Measurements from ENCODE around the gene FAM120AOS.

FAM120AOS gene

DNA sequence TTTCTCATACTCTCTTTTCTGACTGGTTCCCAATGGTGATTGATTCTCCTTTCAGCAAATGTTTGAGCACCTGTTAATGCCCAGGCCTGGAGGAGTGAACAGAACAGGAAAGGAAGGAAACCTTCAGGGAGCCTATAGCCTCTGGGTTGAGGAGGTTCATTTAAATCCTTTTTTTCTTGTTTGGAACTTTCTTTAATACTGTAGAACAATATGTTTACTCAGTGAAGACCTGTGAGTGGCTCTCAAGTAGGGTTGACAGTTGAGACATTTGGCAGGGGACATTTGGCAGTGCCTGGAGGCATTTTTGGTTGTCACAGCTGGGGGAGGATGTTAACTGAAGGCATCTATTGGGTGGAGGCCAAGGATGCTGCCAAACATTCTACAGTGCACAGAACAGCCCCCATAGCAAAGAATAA is 6.1 kb upstream of the FAM120AOS start:
- Histone ChIP-seq H3K36me3 (ENCODE audit: control insufficient read depth, low read length) (peaks cover 59% of the 10 kb centered on the region), H3K27ac (ENCODE audit: low read depth, low read length) (peak overlapping the region; percentile 1; the same call in 1 of the 2 replicates), H3K4me3 (ENCODE audit: low read length) (0 out of 2 replicates have a peak overlapping the region, but pooled peaks have one; percentile 1), H3K9me2 (replicated peaks; ENCODE audit: control insufficient read depth, low read length) (no peaks in the 10 kb centered on the region), H3K9me3 (ENCODE audit: control insufficient read depth, insufficient read depth, low read length) (no peaks in the 10 kb centered on the region), H4K20me1 (ENCODE audit: control insufficient read depth, insufficient read depth, low read depth, low read length) (peaks cover 17% of the 10 kb centered on the region), H3K79me2 (ENCODE audit: control insufficient read depth, low read length) (peaks cover 100% of the 10 kb centered on the region), H3F3A (ENCODE audit: control insufficient read depth, insufficient read depth) (peaks cover 34% of the 10 kb centered on the region), H3K27me3 (ENCODE audit: control insufficient read depth, low read length) (no peaks in the 10 kb centered on the region), H3K4me2 (ENCODE audit: low read length) (peak overlapping the region; percentile 33), H3K4me1 (ENCODE audit: control insufficient read depth, low read length) (peaks cover 93% of the 10 kb centered on the region)
- TF ChIP-seq, protein P1, sequence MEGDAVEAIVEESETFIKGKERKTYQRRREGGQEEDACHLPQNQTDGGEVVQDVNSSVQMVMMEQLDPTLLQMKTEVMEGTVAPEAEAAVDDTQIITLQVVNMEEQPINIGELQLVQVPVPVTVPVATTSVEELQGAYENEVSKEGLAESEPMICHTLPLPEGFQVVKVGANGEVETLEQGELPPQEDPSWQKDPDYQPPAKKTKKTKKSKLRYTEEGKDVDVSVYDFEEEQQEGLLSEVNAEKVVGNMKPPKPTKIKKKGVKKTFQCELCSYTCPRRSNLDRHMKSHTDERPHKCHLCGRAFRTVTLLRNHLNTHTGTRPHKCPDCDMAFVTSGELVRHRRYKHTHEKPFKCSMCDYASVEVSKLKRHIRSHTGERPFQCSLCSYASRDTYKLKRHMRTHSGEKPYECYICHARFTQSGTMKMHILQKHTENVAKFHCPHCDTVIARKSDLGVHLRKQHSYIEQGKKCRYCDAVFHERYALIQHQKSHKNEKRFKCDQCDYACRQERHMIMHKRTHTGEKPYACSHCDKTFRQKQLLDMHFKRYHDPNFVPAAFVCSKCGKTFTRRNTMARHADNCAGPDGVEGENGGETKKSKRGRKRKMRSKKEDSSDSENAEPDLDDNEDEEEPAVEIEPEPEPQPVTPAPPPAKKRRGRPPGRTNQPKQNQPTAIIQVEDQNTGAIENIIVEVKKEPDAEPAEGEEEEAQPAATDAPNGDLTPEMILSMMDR (IDR thresholded peaks at IDR 0.05; ENCODE audit: low read depth, low read length, poor library complexity, severe bottlenecking) = no peak
- no peak for TF ChIP-seq EZH2phosphoT487 (IDR thresholded peaks at IDR 0.05; ENCODE audit: borderline replicate concordance, low read length)

DNA sequence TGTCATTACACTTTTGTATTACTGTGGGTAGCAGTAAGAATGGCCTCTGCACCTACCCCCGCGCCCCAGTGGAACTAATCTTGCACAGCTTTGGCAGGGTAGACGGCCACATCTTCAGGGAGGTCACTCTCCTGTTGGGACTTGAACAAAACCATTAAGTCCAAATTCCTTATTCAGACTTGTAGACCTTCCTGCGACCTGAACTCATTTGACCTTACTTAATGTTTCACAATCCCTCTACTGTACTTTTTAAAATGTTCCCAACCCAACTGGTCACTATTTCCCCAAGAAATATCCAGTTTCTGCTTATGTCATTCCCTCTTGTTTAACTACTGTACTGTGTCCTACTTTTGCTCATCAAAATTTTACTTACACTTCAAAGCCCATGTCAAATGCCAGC is 5.3 kb upstream of the FAM120AOS start:
- H3K4me1 ChIP-seq (ENCODE audit: control insufficient read depth, low read length) = peaks cover 92% of the 10 kb centered on the region
- peak overlapping the region; percentile 33 for H3K4me2 ChIP-seq (ENCODE audit: low read length)
- no peak overlapping the region for H3K4me3 ChIP-seq (ENCODE audit: low read length)
- H3K27ac ChIP-seq (ENCODE audit: low read depth, low read length) = no peak overlapping the region
- TF ChIP-seq EZH2phosphoT487 (IDR thresholded peaks at IDR 0.05; ENCODE audit: borderline replicate concordance, low read length) = no peak
- TF ChIP-seq, protein P1 (IDR thresholded peaks at IDR 0.05; ENCODE audit: low read depth, low read length, poor library complexity, severe bottlenecking) = no peak
- H4K20me1 ChIP-seq (ENCODE audit: control insufficient read depth, insufficient read depth, low read depth, low read length) = peaks cover 24% of the 10 kb centered on the region
- no peaks in the 10 kb centered on the region for H3K27me3 ChIP-seq (ENCODE audit: control insufficient read depth, low read length)
- H3K9me3 ChIP-seq (ENCODE audit: control insufficient read depth, insufficient read depth, low read length) = no peaks in the 10 kb centered on the region
- peaks cover 27% of the 10 kb centered on the region for H3F3A ChIP-seq (ENCODE audit: control insufficient read depth, insufficient read depth)
- no peaks in the 10 kb centered on the region for H3K9me2 ChIP-seq (replicated peaks; ENCODE audit: control insufficient read depth, low read length)
- peaks cover 66% of the 10 kb centered on the region for H3K36me3 ChIP-seq (ENCODE audit: control insufficient read depth, low read length)
- H3K79me2 ChIP-seq (ENCODE audit: control insufficient read depth, low read length) = peaks cover 100% of the 10 kb centered on the region

DNA sequence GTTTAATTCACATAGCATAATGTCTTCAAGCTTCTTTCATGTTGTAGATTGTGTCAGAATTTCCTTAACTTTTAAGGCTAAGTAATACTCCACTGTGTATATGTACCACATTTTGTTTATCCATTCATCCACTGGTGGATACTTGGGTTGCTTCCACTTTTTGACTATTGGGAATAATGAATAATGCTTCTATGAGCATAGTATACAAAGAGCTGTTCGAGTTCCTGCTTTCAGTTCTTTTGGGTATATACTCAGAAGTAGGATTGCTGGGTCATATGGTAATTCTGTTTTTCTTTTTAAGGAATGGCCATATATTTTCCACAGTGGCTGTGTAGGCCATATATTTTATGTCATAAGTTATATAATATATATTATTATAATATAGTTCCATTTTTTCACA is 3.6 kb upstream of the FAM120AOS start:
- H3K4me1 ChIP-seq (ENCODE audit: control insufficient read depth, low read length) = peaks cover 75% of the 10 kb centered on the region
- no peak overlapping the region; the same call in 1 of the 2 replicates for H3K4me3 ChIP-seq (ENCODE audit: low read length)
- H3K9me3 ChIP-seq (ENCODE audit: control insufficient read depth, insufficient read depth, low read length) = no peaks in the 10 kb centered on the region
- H3K79me2 ChIP-seq (ENCODE audit: control insufficient read depth, low read length) = peaks cover 100% of the 10 kb centered on the region
- no peak for TF ChIP-seq EZH2phosphoT487 (IDR thresholded peaks at IDR 0.05; ENCODE audit: borderline replicate concordance, low read length)
- TF ChIP-seq, protein P1 (IDR thresholded peaks at IDR 0.05; ENCODE audit: low read depth, low read length, poor library complexity, severe bottlenecking) = no peak
- H3F3A ChIP-seq (ENCODE audit: control insufficient read depth, insufficient read depth) = peaks cover 22% of the 10 kb centered on the region
- peaks cover 25% of the 10 kb centered on the region for H4K20me1 ChIP-seq (ENCODE audit: control insufficient read depth, insufficient read depth, low read depth, low read length)
- H3K36me3 ChIP-seq (ENCODE audit: control insufficient read depth, low read length) = peaks cover 76% of the 10 kb centered on the region
- peak overlapping the region; percentile 47 for H3K4me2 ChIP-seq (ENCODE audit: low read length)
- H3K9me2 ChIP-seq (replicated peaks; ENCODE audit: control insufficient read depth, low read length) = no peaks in the 10 kb centered on the region
- H3K27me3 ChIP-seq (ENCODE audit: control insufficient read depth, low read length) = no peaks in the 10 kb centered on the region
- H3K27ac ChIP-seq (ENCODE audit: low read depth, low read length) = no peak overlapping the region
